ENCODE data around the gene ADAMTS12.

DNA sequence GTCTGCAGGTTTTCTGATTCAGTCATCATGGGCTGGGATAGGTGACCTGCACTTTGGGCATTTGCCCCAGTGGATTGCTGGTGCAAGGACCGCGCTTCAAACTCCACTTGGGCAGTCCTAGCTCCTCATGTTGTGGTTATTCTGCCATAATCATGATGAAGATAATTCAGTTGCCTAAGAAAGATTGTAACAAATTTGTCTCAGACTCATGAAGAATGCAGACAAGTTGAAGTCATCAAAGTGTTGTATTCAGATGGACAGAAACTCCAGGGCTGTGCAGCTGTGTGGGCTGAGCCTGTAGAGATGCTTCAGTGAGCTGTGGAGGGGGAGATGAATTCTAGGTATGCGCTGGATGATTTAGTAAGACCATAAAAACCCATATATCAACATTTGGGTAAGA lies 412.5 kb downstream of the ADAMTS12 start:
- TF ChIP-seq POLR2A (IDR thresholded peaks at IDR 0.05; ENCODE audit: low read depth, low read length), result no peak
- no peak for TF ChIP-seq POLR2AphosphoS5 (IDR thresholded peaks at IDR 0.05; ENCODE audit: low read depth, low read length)
- no peak for TF ChIP-seq TAF1 (IDR thresholded peaks at IDR 0.05; ENCODE audit: low read depth, low read length)
- no peak for TF ChIP-seq POU2F2 (IDR thresholded peaks at IDR 0.05; ENCODE audit: low read depth, low read length)
- TF ChIP-seq SPI1 (IDR thresholded peaks at IDR 0.05; ENCODE audit: low read depth, low read length), result no peak
- no peak for TF ChIP-seq PAX5 (IDR thresholded peaks at IDR 0.05; ENCODE audit: insufficient read depth, low read length, severe bottlenecking)
